ENCODE results near the gene TMEM135.
A peak's percentile ranks its signal among the peaks of the same experiment; 100 is the strongest.
"Not testable (repeated sequence)": the region's sequence is repeated elsewhere in the genome, so short reads cannot be mapped to it uniquely, and the experiment has no call there.

Gene TMEM135

GRCh38 chr11:87139475-87139874 lies 101.7 kb downstream of the TMEM135 start:
- FAIRE-seq (no peak), DNase-seq (ENCODE audit: low spot score) (no peak)

- DNase-seq (ENCODE audit: low spot score) (no peak), FAIRE-seq (no peak)
Measured at GRCh38 chr11:87141322-87141721, 103.6 kb downstream of the TMEM135 start.

GRCh38 chr11:87141980-87142514 lies 104.3 kb downstream of the TMEM135 start:
- FAIRE-seq (no peak), DNase-seq (ENCODE audit: low spot score) (no peak)

DNA sequence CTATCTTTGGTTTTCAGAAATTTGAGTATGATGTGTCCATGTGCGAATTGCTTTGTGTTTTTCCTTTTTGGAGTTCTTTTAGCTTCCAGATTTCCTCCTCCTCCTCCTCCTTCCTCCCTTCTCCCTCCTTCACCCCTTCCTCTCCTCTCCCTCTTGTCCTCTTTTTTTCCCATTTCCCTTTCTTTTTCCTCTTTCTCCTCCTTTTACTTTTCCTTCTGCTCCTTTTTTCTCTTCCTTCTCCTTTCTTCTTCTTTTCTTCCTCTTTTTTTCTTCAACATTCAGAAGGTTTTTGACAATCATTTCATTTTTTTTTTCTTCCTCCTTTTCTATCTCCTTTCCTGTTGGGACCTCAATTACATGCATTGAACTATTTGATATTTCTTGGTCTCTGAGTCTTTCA lies 104.9 kb downstream of the TMEM135 start:
- FAIRE-seq (no peak), DNase-seq (ENCODE audit: low spot score) (no peak)

DNA sequence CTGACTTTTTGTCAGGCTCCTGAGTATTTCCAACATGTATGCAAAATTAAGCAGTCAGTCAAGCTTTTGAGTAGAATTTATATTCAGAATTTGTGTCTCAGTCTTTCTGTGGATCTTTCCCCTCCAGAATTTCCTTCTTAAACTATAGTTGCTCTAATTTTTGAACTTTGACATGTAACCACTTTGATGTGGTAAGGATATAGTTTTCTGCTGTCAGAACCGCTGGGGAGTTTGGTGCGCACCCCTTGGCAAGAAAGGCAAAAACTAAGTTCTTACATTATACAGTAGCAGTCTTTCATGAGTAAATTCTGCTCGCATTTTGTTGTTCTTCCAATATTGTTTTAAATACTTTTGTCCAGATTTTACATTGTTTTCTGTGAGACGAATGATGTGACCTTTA lies 105.9 kb downstream of the TMEM135 start:
- DNase-seq (ENCODE audit: low spot score), result no peak
- no peak for FAIRE-seq

DNA sequence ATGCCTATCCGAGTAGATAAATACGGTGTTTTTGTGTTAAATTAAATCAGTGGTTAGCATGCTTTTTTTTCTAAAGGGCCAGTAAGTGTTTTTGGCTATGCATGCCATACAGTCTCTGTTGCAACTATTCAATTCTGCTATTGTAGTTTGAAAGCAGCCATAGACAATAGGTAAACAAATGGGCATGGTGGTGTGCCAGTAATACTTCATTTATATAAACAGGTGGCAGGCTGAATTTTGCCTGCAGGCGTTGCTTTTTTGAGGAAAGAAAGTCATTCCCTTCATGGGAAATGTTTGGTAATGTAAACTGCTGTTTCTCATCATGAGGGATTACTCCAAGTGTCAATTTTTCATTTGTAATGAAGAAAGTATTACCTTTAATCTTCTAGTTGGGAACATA lies 106.5 kb downstream of the TMEM135 start:
- FAIRE-seq (no peak), DNase-seq (ENCODE audit: low spot score) (no peak)

- FAIRE-seq (no peak), DNase-seq (ENCODE audit: low spot score) (no peak)
Measured at GRCh38 chr11:87148749-87149148, 111.0 kb downstream of the TMEM135 start.

DNA sequence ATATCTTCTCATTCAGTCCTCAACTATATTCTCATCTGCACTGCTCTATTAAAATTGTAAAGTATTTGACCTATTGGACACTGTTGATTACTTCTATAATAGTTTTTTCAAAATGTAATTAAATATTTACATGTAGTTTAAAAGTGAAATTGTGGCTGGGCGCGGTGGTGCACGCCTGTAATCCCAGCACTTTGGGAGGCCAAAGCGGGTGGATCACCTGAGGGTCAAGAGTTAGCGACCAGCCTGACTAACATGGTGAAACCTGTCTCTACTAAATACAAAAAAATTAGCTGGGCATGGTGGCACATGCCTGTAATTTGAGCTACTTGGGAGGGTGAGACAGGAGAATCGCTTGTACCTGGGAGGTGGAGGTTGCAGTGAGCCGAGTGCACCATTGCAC lies 112.0 kb downstream of the TMEM135 start:
- not testable (repeated sequence) for DNase-seq (ENCODE audit: low spot score); FAIRE-seq

- FAIRE-seq (no peak), DNase-seq (ENCODE audit: low spot score) (no peak)
Measured at GRCh38 chr11:87150936-87151335, 113.2 kb downstream of the TMEM135 start.

- DNase-seq (ENCODE audit: low spot score) (no peak), FAIRE-seq (no peak)
Measured at GRCh38 chr11:87154246-87154645, 116.5 kb downstream of the TMEM135 start.

- FAIRE-seq (no peak), DNase-seq (ENCODE audit: low spot score) (no peak)
Measured at GRCh38 chr11:87156970-87157369, 119.2 kb downstream of the TMEM135 start.

- not testable (repeated sequence) for DNase-seq (ENCODE audit: low spot score); FAIRE-seq
Measured at GRCh38 chr11:87169076-87169475, 131.3 kb downstream of the TMEM135 start.

DNA sequence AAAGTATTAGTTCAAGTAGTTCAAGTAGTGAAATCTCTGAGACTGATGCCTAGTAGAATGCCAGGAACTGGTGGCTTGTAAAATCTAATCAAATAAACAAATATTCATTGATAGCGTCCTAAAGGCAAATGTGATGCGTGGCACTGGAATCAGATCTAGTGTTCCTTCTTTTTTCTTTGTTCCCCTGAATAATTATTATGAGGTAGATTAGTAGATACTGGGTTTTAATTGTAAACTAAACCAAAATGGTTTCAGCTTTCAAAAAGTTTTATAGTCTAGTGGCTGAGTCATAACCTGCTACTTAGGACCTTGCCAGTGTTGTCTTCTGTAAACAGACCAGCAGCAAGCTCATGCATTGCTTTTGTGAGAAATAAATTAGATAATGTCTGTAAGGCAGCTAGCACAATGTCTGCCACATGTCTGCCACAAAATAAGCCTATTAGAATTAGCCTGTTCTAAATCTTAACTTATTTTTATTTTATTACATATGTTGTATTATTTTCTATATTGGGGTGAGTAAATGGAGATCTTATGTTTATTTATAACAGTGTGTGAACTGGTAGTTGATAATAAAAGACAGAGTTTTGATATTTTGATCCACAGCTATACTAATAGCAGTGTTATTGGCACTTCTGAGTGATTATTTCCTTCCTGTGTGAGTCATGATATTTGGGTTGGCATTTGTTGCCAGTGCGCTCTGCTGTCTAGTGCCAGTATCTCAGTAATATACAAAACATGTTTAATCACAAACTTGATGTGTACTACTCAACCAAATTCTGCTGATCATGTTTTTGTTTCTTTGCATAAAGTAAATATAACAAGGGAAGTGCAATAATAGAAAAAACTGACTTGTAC lies 135.7 kb downstream of the TMEM135 start:
- DNase-seq (ENCODE audit: low spot score) (peak; percentile 37), FAIRE-seq (no peak)

- DNase-seq (ENCODE audit: low spot score) (no peak), FAIRE-seq (no peak)
Measured at GRCh38 chr11:87174870-87175269, 137.1 kb downstream of the TMEM135 start.

DNA sequence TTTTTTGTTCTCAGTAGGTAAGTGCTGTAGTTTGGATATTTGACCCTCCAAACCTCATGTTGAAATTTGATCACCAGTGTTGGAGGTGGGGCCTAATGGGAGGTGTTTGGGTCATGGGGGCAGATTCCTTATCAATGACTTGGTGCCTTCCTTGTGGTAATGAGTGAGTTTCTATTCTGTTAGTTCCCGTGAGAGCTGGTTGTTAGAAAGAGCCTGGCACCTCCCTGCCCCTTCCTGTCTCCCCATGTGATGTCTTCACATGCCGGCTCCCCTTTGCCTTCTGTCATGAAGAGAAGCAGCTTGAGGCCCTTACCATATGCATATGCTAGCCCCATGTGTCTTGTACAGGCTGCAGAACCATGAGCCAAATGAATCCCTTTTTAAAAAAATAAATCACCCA lies 138.3 kb downstream of the TMEM135 start:
- FAIRE-seq (no peak), DNase-seq (ENCODE audit: low spot score) (no peak)

GRCh38 chr11:87179621-87180020 lies 141.9 kb downstream of the TMEM135 start:
- no peak for FAIRE-seq

GRCh38 chr11:87180742-87181141 lies 143.0 kb downstream of the TMEM135 start:
- FAIRE-seq, result no peak
- DNase-seq (ENCODE audit: low spot score), result no peak

More at GRCh38 chr11:87179621-87180020, 141.9 kb downstream of the TMEM135 start:
- no peak for DNase-seq (ENCODE audit: low spot score)

GRCh38 chr11:87181143-87181542 lies 143.4 kb downstream of the TMEM135 start:
- no peak for FAIRE-seq
- DNase-seq (ENCODE audit: low spot score), result no peak

DNA sequence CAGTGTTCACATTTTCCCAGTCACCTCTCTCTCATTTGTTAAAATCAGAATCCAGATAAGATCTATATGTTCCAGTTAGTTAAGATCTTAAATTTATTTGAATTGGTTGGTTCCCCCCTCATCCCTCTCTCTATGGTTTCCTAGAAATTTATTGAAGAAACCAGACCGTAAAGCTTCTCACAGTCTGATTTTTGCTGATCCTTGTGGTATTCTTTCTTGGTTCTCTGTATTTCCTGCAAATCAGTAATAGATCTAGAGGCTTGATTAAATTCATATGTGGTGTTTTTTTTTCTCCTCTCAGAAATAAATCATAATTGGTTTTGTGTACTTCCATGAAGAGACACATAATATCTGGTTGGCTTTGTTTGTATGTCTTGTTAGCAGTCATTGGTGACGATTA lies 147.5 kb downstream of the TMEM135 start:
- FAIRE-seq (no peak), DNase-seq (ENCODE audit: low spot score) (no peak)

DNA sequence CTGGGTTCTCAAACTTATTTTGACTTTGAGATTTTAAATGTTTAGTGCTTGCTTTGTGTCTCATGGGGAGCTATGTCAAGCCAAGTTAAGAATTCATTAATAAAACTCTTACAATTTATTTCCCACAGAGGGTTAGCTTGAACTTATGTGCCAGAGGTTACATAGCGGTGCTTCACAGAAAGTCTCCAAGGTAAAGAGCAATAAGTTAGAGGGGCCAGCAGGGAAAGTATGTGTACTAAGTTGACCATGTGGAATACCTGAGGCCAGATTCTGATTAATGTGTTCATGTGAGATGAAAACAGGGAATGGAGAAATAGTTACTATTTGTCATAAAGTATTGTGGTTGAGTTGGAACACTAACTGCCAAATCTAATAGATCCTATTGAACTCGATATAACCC lies 149.3 kb downstream of the TMEM135 start:
- FAIRE-seq, result no peak
- DNase-seq (ENCODE audit: low spot score), result no peak

DNA sequence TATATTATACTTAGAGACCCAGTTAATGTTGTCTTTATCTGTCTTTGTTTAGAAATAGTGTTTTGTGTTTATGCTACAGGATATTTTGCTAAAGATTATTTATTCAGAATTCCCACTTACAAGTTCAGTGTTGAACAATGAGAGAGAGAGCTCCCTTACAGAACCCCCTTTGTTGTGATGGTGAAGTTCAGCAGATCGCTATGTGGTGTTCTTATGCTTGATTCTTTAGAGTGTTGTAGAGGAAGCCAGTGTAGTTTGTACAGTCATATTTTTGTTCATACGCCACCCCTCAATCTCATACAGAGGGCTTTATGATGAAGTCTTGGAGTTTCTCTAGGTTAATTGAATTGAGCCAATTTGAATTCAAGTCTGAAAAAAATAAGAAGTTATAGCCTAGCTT lies 150.2 kb downstream of the TMEM135 start:
- no peak for FAIRE-seq
- no peak for DNase-seq (ENCODE audit: low spot score)

GRCh38 chr11:87188396-87188795 lies 150.7 kb downstream of the TMEM135 start:
- not testable (repeated sequence) for DNase-seq (ENCODE audit: low spot score); FAIRE-seq

GRCh38 chr11:87188921-87189320 lies 151.2 kb downstream of the TMEM135 start:
- not testable (repeated sequence) for DNase-seq (ENCODE audit: low spot score); FAIRE-seq
